Measurements from ENCODE around the gene PCNX3.

The PCNX3 gene

DNA sequence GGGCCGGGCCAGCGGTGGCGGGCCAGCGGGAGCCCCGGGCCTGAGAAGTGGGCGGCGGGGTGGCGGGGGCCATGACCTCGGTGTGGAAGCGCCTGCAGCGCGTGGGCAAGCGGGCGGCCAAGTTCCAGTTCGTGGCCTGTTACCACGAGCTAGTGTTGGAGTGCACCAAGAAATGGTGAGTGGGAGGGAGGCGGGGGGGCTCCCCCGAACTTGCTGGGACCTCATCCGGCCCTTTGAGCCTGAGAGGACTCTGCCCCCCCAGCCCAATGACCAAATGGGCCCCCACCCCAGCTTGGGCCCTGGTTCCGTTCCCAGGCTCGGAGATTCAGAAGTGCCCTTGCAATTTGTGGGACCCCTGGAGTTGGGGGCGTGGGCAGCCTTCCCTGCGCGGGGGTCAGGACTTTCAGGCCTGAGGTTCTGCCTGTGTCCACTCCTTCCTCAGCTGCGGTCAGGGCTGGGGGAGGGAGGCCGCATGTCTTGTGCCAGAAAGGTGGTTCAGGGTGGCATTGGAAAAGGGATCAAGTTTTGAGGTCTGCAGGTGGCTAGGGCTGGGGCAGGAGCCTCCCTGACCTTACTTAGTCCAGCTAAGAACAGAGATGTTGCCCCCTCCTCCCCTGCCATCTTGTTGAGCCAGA lies 39.2 kb upstream of the PCNX3 start:
- POLR2A ChIA-PET (ENCODE audit: low non-redundant PET), result interaction anchor here (1.1 kb wide), 1 partner anchor 9 kb away, joined by 4 read pairs; no protein-coding TSS in a partner anchor
- DNase-seq (ENCODE audit: low spot score), result no peak
- CTCF ChIA-PET, result interaction anchor here (0.6 to 2.7 kb wide), 3 partner anchors 17 to 35 kb away, joined by 4 to 10 read pairs (median 6); no protein-coding TSS in a partner anchor
- TF ChIP-seq, protein P1, sequence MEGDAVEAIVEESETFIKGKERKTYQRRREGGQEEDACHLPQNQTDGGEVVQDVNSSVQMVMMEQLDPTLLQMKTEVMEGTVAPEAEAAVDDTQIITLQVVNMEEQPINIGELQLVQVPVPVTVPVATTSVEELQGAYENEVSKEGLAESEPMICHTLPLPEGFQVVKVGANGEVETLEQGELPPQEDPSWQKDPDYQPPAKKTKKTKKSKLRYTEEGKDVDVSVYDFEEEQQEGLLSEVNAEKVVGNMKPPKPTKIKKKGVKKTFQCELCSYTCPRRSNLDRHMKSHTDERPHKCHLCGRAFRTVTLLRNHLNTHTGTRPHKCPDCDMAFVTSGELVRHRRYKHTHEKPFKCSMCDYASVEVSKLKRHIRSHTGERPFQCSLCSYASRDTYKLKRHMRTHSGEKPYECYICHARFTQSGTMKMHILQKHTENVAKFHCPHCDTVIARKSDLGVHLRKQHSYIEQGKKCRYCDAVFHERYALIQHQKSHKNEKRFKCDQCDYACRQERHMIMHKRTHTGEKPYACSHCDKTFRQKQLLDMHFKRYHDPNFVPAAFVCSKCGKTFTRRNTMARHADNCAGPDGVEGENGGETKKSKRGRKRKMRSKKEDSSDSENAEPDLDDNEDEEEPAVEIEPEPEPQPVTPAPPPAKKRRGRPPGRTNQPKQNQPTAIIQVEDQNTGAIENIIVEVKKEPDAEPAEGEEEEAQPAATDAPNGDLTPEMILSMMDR (conservative IDR thresholded peaks at IDR 0.05; ENCODE audit: low read depth), result no peak
- H3K27ac ChIP-seq, result peak overlapping the region; percentile 98

DNA sequence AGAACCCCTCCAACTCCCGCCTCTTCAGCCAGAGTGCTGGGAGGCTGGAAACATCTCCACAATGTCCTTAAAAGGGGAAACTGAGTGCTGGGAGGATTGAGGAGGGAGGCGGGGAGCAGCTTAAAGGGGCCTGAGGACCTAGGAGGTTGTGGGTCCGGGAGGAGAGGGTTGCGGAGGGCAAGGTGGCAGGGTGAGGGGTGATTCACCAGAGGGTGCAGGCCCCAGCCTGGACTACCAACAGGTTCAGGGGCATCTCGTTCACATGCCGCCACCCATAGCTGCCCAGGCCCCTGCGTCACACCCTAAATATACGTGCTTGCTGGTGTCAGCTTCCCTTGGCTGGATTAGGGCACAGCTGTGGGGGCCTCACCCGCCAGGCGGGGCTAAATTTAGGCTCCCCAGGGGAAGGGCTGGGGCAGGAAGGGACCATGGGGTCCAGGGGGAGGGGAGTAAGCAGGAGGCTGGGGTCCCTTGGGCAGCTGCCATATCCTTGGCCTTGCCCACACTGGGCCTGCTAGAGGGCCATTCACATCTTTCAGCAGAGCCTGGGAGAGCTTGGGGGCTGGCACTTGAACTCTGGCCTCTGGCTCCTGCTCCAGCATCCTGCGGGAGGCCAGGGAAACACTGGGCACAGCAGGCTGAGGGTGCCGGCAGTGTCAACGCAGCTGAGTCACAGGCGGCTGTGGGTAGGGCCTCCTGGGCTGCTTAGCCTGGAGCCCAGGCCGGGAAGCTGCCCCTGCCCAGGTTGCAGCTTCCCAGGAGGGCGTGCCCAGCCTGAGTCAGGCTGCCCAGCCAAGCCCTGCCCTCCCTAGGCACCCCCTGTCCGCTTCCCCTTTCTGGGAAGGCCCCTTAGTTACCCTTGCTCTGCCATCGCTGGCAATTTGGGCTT lies 38.5 kb upstream of the PCNX3 start:
- ChIA-PET POLR2A (ENCODE audit: low non-redundant PET) (interaction anchor here (0.5 to 1.1 kb wide), 4 partner anchors 8 to 37 kb away, joined by 3 to 4 read pairs (median 3); no protein-coding TSS in a partner anchor), CTCF (interaction anchor here (0.6 to 2.7 kb wide), 3 partner anchors 17 to 36 kb away, joined by 4 to 10 read pairs (median 6); no protein-coding TSS in a partner anchor)
- TF ChIP-seq, protein P1 (conservative IDR thresholded peaks at IDR 0.05; ENCODE audit: low read depth), result no peak
- peak; percentile 91 for DNase-seq (ENCODE audit: low spot score)
- H3K27ac ChIP-seq, result peak overlapping the region; percentile 98

DNA sequence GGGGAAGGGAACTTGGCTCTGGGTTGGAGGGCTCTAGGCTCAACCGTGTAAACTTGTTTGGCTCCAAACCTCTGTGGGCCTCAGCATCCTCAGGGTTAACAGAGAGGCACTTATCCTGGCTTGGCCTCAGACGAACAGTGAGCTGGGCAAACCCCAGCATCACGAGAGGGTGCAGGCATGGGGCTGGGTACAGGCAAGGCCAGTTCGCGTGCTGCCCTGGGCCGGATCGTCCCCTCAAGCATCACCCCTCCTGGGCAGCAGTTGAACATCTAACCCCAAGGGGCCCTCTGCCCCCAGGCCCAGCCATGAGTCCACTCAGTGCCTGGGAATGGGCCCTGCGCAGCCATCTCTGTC lies 37.8 kb upstream of the PCNX3 start:
- peak overlapping the region; percentile 98 for H3K27ac ChIP-seq
- POLR2A ChIA-PET (ENCODE audit: low non-redundant PET), result interaction anchor here (0.5 to 1.1 kb wide), 2 partner anchors 8 to 25 kb away, joined by 3 to 4 read pairs; no protein-coding TSS in a partner anchor
- TF ChIP-seq, protein P1 (conservative IDR thresholded peaks at IDR 0.05; ENCODE audit: low read depth), result no peak
- CTCF ChIA-PET, result interaction anchor here (1.8 to 2.7 kb wide), 2 partner anchors 16 to 37 kb away, joined by 6 to 10 read pairs; no protein-coding TSS in a partner anchor
- no peak for DNase-seq (ENCODE audit: low spot score)

DNA sequence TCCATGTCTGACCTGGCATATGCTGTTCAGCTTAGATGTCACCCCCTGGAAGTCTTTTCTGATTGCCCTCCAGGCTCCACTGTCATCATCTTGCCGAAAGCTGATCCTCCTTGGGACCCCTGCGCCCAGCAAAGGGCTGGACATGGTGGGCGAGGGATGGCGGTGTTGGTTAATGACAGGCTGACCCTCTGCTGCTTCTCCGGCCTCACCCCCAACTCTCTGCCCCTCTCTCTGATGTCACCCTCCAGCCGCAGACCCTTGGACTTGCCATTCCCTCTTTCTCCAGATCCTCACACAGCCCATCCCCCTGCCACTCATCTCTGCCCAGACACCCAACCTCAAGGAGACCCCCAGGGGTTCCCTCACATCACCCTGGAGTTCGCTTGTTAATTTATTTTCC lies 37.4 kb upstream of the PCNX3 start:
- ChIA-PET CTCF (no interaction called here), POLR2A (ENCODE audit: low non-redundant PET) (no interaction called here)
- no peak for DNase-seq (ENCODE audit: low spot score)
- H3K27ac ChIP-seq, result peak overlapping the region; percentile 98
- TF ChIP-seq, protein P1 (conservative IDR thresholded peaks at IDR 0.05; ENCODE audit: low read depth), result no peak

DNA sequence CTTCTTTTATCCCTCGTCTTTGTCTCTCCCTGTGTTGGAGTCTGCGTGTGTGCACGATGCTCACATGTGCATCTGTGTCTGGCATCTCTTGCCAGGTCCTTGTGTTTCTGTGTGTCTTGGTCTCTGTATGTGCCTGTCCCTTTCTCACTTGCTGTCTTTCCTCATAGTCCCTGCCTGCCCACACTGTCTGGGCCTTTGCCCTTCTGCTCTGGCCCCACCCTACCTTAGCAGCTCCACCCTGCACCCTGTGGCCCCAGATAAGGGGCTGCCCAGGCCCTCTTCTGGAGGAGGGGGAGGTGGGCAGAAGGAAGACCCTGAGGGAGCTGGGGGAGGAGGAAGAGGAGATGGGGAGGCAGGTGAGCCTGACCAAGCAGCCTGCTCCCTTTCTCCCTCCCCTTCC lies 36.9 kb upstream of the PCNX3 start:
- peak overlapping the region; percentile 98 for H3K27ac ChIP-seq
- DNase-seq (ENCODE audit: low spot score), result no peak
- ChIA-PET CTCF (interaction anchor here (0.6 kb wide), 1 partner anchor 9 kb away, joined by 4 read pairs; no protein-coding TSS in a partner anchor), POLR2A (ENCODE audit: low non-redundant PET) (no interaction called here)
- TF ChIP-seq, protein P1 (conservative IDR thresholded peaks at IDR 0.05; ENCODE audit: low read depth), result no peak

DNA sequence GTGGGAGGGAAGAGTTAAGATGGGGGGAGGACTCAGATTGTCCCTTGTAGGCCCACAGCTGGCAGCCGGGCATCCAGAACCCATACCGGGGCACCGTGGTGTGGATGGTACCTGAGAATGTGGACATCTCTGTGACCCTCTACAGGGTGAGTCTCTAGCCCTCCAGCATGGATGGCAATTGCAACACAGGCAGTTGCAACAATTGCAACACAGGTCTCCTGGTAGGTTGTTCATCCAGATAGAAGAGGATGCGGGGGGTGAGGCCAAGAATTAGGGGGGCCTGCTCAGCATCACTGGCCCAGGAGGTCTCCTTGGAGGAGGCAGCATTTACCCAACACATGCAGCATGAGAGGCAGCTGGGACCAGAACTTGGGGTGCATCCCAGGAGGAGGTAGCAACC lies 36.3 kb upstream of the PCNX3 start:
- ChIA-PET CTCF (interaction anchor here (0.6 kb wide), 1 partner anchor 8 kb away, joined by 4 read pairs; no protein-coding TSS in a partner anchor), POLR2A (ENCODE audit: low non-redundant PET) (no interaction called here)

More for the DNA sequence above, 36.3 kb upstream of the PCNX3 start:
- TF ChIP-seq, protein P1 (conservative IDR thresholded peaks at IDR 0.05; ENCODE audit: low read depth), result no peak
- DNase-seq (ENCODE audit: low spot score), result no peak
- peak overlapping the region; percentile 98 for H3K27ac ChIP-seq

Data from RWPE1 (cell line).